Measurements from ENCODE around the gene ZNF682. TPM values are rescaled to one million over a fixed set of nuclear protein-coding genes. Genes with fewer than 3 reads are reported as not detected.

The ZNF682 gene
- polyA plus RNA-seq, 2 donors = 2.7 to 6.2 TPM

GRCh38 chr19:19956434-19957075, 82.8 kb downstream of the ZNF682 start:
- 54 to 57% methylated on average over 15 of the region's 15 CpGs for WGBS, 2 donors
- Histone ChIP-seq H3K4me1 (ENCODE audit: control insufficient read depth in 2 of 2, insufficient read depth in 2 of 2, low read length in 1 of 2) (no peaks in the 10 kb centered on the region), H3K4me3 (ENCODE audit: low read depth in 1 of 2, low read length in 2 of 2) (no peak overlapping the region), H3K36me3 (ENCODE audit: control insufficient read depth in 2 of 2, insufficient read depth in 2 of 2, low read length in 1 of 2) (no peaks in the 10 kb centered on the region), H3K27me3 (ENCODE audit: control insufficient read depth in 1 of 2, insufficient read depth in 2 of 2, low read length in 2 of 2) (no peaks in the 10 kb centered on the region), H3K9me3 (ENCODE audit: control insufficient read depth in 2 of 2, insufficient read depth in 1 of 2, low read depth in 1 of 2, low read length in 1 of 2) (peaks cover 0 to 2% of the 10 kb centered on the region in 2 donors), H3K27ac (ENCODE audit: low read depth in 2 of 2, low read length in 1 of 2) (no peak overlapping the region)

- 89 to 94% methylated on average over 9 of the region's 9 CpGs for WGBS, 2 donors
- Histone ChIP-seq H3K27me3 (ENCODE audit: control insufficient read depth in 1 of 2, insufficient read depth in 2 of 2, low read length in 2 of 2) (no peaks in the 10 kb centered on the region), H3K27ac (ENCODE audit: low read depth in 2 of 2, low read length in 1 of 2) (no peak overlapping the region), H3K36me3 (ENCODE audit: control insufficient read depth in 2 of 2, insufficient read depth in 2 of 2, low read length in 1 of 2) (no peaks in the 10 kb centered on the region), H3K9me3 (ENCODE audit: control insufficient read depth in 2 of 2, insufficient read depth in 1 of 2, low read depth in 1 of 2, low read length in 1 of 2) (peaks cover 0 to 2% of the 10 kb centered on the region in 2 donors), H3K4me1 (ENCODE audit: control insufficient read depth in 2 of 2, insufficient read depth in 2 of 2, low read length in 1 of 2) (no peaks in the 10 kb centered on the region), H3K4me3 (ENCODE audit: low read depth in 1 of 2, low read length in 2 of 2) (no peak overlapping the region)
These were observed 84.1 kb downstream of the ZNF682 start for GRCh38 chr19:19955208-19955607.

Other genes with a start within 250 kb of the ZNF682 start
- gene ZNF506, start 217.8 kb downstream of the ZNF682 start, polyA plus RNA-seq = 1 to 10 TPM; 3.4 to 5.1 TPM
- gene ZNF253, start 173.6 kb downstream of the ZNF682 start, polyA plus RNA-seq = 1 to 10 TPM; 1.5 to 1.8 TPM
- gene ZNF93, start 138.6 kb downstream of the ZNF682 start, polyA plus RNA-seq = 1 to 10 TPM; 1.8 TPM
- gene ZNF90, start 38.5 kb upstream of the ZNF682 start, polyA plus RNA-seq = 1 to 10 TPM; 1.0 to 2.3 TPM
- gene ZNF486, start 127.7 kb upstream of the ZNF682 start, polyA plus RNA-seq = 1 to 10 TPM in 1 of 2 donors, under 1 TPM in 1; 0.88 to 1.1 TPM

All from esophagus (tissue), 2 donors.